HL-60 (cell line): Measurements from ENCODE around the gene DMGDH.

Source experiments
- DNase-seq, 2 experiments: peaks; one replicate each; pipeline ENCODE4 v3.0.0-alpha.2; 2010 to 2020; ENCODE audit warnings: low read depth in 1 of 2, low spot score in 1 of 2
- H3K27ac ChIP-seq: fragments of 250-450 bp; sonication (Bioruptor Pico); replicated peaks from 2 replicates; pipeline ENCODE4 v1.5.1; 2020; ENCODE audit warnings: mild to moderate bottlenecking, moderate library complexity
- H3K27me3 ChIP-seq: fragments of 250-450 bp; sonication (Bioruptor Pico); 2 replicates; pipeline ENCODE4 v1.5.1; 2021; ENCODE audit warnings: mild to moderate bottlenecking, moderate library complexity; ENCODE audit not compliant: insufficient read depth, poor library complexity, severe bottlenecking
- H3K4me3 ChIP-seq: replicated peaks from 2 replicates; pipeline ENCODE4 v1.5.1; 2011; ENCODE audit warnings: mild to moderate bottlenecking, control low read depth, low read length; ENCODE audit not compliant: insufficient read depth
- CTCF ChIP-seq: IDR thresholded peaks from one replicate; pipeline ENCODE4 v1.5.1; 2011; ENCODE audit warnings: low read length, control low read depth, inconsistent platforms; ENCODE audit not compliant: insufficient read depth
- GABPA ChIP-seq: IDR thresholded peaks from 2 replicates; pipeline ENCODE4 v1.6.1; 2012; ENCODE audit warnings: low read depth
- POLR2AphosphoS5 ChIP-seq: IDR thresholded peaks from 2 replicates; pipeline ENCODE4 v1.6.1; 2012; ENCODE audit warnings: low read depth
- REST ChIP-seq: IDR thresholded peaks from 2 replicates; pipeline ENCODE4 v1.6.1; 2012; ENCODE audit warnings: low read depth; ENCODE audit not compliant: insufficient replicate concordance
- SPI1 ChIP-seq: IDR thresholded peaks from 2 replicates; pipeline ENCODE4 v1.6.1; 2012; ENCODE audit warnings: low read depth, mild to moderate bottlenecking, borderline replicate concordance

DMGDH gene

DNA sequence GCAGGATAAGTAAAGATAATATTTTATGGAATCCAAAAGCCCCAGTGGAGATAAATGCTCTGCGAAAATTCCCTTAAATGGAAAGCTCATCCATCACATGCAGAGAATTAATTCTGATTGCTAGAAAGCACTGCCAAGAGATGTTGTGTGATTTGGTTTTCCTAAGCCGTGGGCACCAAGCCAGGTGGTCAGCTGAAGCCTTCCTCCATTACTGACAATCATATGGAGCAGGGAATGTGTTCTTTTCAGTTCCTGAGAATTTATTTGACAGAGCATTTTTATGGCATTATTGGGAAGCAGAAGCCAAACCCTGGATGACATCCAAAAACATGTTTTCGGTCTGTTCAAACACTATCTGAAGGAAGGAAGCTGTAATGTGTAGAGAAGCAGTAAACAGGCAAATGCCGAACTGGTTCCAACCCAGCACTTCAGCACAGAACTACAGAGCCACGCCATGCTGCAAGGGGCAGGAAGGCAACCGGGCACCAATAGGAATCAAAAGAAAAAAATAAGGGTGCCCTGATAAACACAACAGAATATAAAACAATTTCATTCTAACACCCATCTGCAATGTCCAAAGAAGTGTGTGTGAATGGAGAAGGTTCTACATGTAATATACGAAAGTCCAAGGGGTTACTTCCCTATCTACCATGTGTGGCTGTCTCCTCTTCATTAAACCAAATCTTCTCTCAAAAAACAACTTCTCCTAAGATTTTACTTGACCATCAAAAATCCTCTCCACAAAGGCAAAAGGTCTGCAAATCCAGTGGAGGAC is 96.6 kb downstream of the DMGDH start:
- TF ChIP-seq POLR2AphosphoS5 (no peak), SPI1 (no peak), CTCF (no peak), REST (no peak)
- no peak for DNase-seq
- H3K27ac ChIP-seq: no peak overlapping the region
- no peaks in the 10 kb centered on the region for H3K27me3 ChIP-seq
- no peak overlapping the region for H3K4me3 ChIP-seq

DNA sequence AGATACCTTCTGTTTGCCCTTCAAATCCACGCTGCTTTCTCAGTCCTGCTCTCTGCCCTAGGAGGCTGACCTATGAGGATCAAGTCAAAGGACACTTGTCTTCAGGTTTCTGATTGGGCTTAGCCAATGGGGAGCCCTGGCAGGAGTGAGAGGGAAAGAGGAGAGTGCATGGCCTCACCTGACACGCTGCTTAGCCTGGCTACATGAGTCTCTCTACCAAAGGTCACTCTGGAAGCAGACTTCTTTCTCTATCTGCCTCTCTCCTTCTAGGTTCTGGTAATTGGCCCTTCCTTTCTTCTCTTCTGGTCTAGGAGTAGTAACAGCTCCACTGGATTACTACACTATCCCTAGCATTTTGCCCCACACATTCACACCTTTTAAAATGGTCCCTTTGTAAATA is 97.5 kb downstream of the DMGDH start:
- Histone ChIP-seq H3K27me3 (no peaks in the 10 kb centered on the region), H3K4me3 (no peak overlapping the region), H3K27ac (no peak overlapping the region)
- TF ChIP-seq REST (no peak), GABPA (no peak), SPI1 (no peak), CTCF (no peak), POLR2AphosphoS5 (no peak)
- DNase-seq: no peak

- no peak for DNase-seq
- H3K27ac ChIP-seq: no peak overlapping the region
- no peak overlapping the region for H3K4me3 ChIP-seq
- no peak for TF ChIP-seq POLR2AphosphoS5
- no peak for TF ChIP-seq REST
- no peak for TF ChIP-seq SPI1
- TF ChIP-seq GABPA: no peak
- no peaks in the 10 kb centered on the region for H3K27me3 ChIP-seq
These were observed 100.7 kb downstream of the DMGDH start for GRCh38 chr5:78968781-78969180.
